Loucy (cell line): ENCODE data around the gene DNAH14.
A peak's percentile ranks its signal among the peaks of the same experiment; 100 is the strongest.

ENCODE experiments used
- H2AFZ ChIP-seq: fragments of 200-600 bp; sonication (generic); 2 replicates; pipeline ENCODE4 v1.6.0; 2016; ENCODE audit warnings: antibody characterized with exemption, mild to moderate bottlenecking, low read length, moderate library complexity
- H3F3A ChIP-seq: fragments of 200-600 bp; 2 replicates; pipeline ENCODE4 v1.6.0; 2016; ENCODE audit warnings: antibody characterized with exemption, low read depth, mild to moderate bottlenecking
- H3K27me3 ChIP-seq: fragments of 200-600 bp; sonication (generic); 2 replicates; pipeline ENCODE4 v1.6.1; 2014; ENCODE audit warnings: low read length, mild to moderate bottlenecking; ENCODE audit not compliant: insufficient read depth, poor library complexity, severe bottlenecking
- H3K36me3 ChIP-seq: fragments of 200-600 bp; sonication (generic); 2 replicates; pipeline ENCODE4 v1.6.1; 2016; ENCODE audit warnings: low read length; ENCODE audit not compliant: insufficient read depth
- H3K4me1 ChIP-seq: fragments of 200-600 bp; sonication (generic); 2 replicates; pipeline ENCODE4 v1.5.1; 2014; ENCODE audit warnings: low read length, mild to moderate bottlenecking; ENCODE audit not compliant: insufficient read depth, poor library complexity, severe bottlenecking
- H3K4me2 ChIP-seq: fragments of 200-600 bp; sonication (generic); 2 replicates; pipeline ENCODE4 v1.6.0; 2014; ENCODE audit warnings: antibody characterized with exemption, low read length, low read depth, mild to moderate bottlenecking; ENCODE audit not compliant: poor library complexity, severe bottlenecking
- H3K4me3 ChIP-seq: fragments of 200-600 bp; sonication (generic); 2 replicates; pipeline ENCODE4 v1.5.1; 2014; ENCODE audit warnings: low read length, mild to moderate bottlenecking, mixed read lengths; ENCODE audit not compliant: poor library complexity, severe bottlenecking
- H3K79me2 ChIP-seq: fragments of 200-600 bp; sonication (generic); 2 replicates; pipeline ENCODE4 v1.6.1; 2014; ENCODE audit warnings: low read length; ENCODE audit not compliant: insufficient read depth
- H3K9ac ChIP-seq: fragments of 200-600 bp; sonication (generic); 2 replicates; pipeline ENCODE4 v1.6.0; 2014; ENCODE audit warnings: mild to moderate bottlenecking, low read depth, low read length, moderate library complexity; ENCODE audit not compliant: poor library complexity, severe bottlenecking
- H3K9me2 ChIP-seq: fragments of 200-600 bp; sonication (generic); replicated peaks from 2 replicates; pipeline ENCODE4 v1.6.1; 2016; ENCODE audit warnings: low read depth, low read length, mixed read lengths
- H3K9me3 ChIP-seq: fragments of 200-600 bp; sonication (generic); 2 replicates; pipeline ENCODE4 v1.6.1; 2014; ENCODE audit warnings: mild to moderate bottlenecking, antibody characterized with exemption, low read length, low read depth; ENCODE audit not compliant: insufficient read depth
- H4K20me1 ChIP-seq: fragments of 200-600 bp; sonication (generic); 2 replicates; pipeline ENCODE4 v1.6.0; 2014; ENCODE audit warnings: antibody characterized with exemption, low read length, mild to moderate bottlenecking; ENCODE audit not compliant: insufficient read depth, poor library complexity, severe bottlenecking
- EZH2phosphoT487 ChIP-seq: fragments of 200-600 bp; IDR thresholded peaks from 2 replicates; pipeline ENCODE4 v1.6.1; 2018; ENCODE audit warnings: antibody characterized with exemption, mild to moderate bottlenecking, moderate library complexity, borderline replicate concordance
- TF ChIP-seq, protein P1 (sequence below): fragments of 200-600 bp; sonication (generic); conservative IDR thresholded peaks from 2 replicates; pipeline ENCODE4 v1.5.1; 2014; ENCODE audit warnings: mild to moderate bottlenecking, antibody characterized with exemption, low read length

DNAH14 gene

DNA sequence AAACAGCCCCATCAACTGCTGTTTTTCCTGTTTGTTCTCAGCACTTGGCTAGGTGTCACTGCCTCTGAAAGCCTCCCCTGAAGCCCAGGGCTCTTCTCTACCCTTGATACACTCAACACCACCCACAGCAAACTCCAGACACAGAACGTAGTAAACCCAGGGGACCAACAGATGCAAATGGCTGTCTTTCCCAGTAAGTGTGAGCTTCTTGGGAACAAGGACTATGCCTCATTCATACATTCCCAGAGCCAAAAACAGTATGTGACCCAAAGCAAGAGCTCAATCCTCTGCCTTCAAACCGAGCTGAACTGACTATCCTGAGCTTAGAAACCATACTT lies 494.0 kb downstream of the DNAH14 start:
- Histone ChIP-seq H2AFZ (no peak overlapping the region), H4K20me1 (peaks cover 85% of the 10 kb centered on the region), H3K4me2 (peak overlapping the region; percentile 99), H3K27me3 (peaks cover 7% of the 10 kb centered on the region), H3K36me3 (peaks cover 40% of the 10 kb centered on the region), H3K9me3 (no peaks in the 10 kb centered on the region), H3K9me2 (no peaks in the 10 kb centered on the region), H3F3A (peaks cover 6% of the 10 kb centered on the region), H3K79me2 (peaks cover 94% of the 10 kb centered on the region), H3K4me3 (peak overlapping the region; percentile 85), H3K4me1 (peaks cover 60% of the 10 kb centered on the region), H3K9ac (peak overlapping the region; percentile 83)
- TF ChIP-seq, protein P1, sequence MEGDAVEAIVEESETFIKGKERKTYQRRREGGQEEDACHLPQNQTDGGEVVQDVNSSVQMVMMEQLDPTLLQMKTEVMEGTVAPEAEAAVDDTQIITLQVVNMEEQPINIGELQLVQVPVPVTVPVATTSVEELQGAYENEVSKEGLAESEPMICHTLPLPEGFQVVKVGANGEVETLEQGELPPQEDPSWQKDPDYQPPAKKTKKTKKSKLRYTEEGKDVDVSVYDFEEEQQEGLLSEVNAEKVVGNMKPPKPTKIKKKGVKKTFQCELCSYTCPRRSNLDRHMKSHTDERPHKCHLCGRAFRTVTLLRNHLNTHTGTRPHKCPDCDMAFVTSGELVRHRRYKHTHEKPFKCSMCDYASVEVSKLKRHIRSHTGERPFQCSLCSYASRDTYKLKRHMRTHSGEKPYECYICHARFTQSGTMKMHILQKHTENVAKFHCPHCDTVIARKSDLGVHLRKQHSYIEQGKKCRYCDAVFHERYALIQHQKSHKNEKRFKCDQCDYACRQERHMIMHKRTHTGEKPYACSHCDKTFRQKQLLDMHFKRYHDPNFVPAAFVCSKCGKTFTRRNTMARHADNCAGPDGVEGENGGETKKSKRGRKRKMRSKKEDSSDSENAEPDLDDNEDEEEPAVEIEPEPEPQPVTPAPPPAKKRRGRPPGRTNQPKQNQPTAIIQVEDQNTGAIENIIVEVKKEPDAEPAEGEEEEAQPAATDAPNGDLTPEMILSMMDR, result no peak
- no peak for TF ChIP-seq EZH2phosphoT487

DNA sequence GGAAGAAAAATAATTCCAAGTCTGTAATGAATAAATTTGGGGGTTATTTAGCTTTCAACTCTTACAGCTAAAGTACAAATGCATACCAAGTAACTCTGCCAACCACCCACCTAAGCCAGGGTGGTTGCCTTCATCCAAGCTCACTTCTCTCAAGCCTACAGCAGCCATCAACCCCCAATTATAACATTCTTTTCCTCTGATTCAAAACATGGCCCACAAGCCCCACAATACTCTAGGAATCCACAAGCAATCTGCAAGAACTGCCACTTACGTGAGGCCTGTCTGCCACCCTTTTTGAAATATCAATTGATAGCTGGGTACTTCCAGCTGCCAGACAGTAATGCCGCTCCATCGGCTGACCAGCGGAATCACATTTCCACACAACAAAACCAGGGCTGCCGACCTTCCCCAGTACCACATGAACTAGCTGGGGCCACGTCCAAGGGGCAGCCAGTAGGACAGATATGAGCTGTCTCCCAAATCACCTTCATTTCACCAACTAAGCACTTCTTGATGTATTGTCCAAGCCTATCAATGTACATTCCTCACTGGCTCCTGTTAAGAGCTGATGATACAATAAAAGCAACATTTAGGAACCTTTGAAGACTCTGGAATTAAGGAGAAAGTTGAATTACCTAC lies 495.2 kb downstream of the DNAH14 start:
- H3K4me3 ChIP-seq, result peak overlapping the region; percentile 85

DNA sequence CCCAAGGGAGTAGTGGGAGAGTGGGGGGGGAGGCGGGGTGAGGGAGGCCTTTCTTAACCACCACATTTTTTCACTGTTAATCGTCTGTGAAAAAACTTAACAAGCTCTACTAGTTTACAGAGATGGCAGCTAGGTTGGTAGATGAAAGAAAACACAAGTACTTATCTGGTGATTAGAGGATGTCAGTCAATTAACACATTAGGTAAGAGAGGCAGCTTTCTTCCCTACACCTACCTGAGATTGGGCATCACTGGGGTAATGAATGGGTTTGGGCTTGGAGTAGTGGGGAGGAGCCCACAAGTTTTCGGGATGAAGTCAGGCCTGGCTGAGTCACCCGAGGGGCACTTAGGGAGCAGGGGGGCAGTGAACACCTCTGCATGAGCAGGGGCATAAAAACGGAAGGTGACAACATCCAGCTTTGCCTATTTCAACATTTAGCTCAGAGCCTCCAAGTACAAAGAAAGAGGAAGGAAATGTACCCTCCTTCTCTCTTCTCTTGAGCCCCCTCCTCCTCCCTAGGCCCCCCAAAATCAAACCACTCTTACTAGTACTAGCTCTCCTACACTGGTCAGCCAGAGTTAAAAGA lies 495.8 kb downstream of the DNAH14 start:
- Histone ChIP-seq H4K20me1 (peaks cover 67% of the 10 kb centered on the region), H3K4me3 (peak overlapping the region; percentile 85), H3K9me2 (no peaks in the 10 kb centered on the region), H3F3A (peaks cover 5% of the 10 kb centered on the region; the same call in 1 of the 2 replicates), H3K4me1 (peaks cover 58% of the 10 kb centered on the region), H3K79me2 (peaks cover 76% of the 10 kb centered on the region), H2AFZ (no peak overlapping the region), H3K27me3 (peaks cover 7% of the 10 kb centered on the region), H3K4me2 (peak overlapping the region; percentile 99), H3K9me3 (no peaks in the 10 kb centered on the region), H3K9ac (peak overlapping the region; percentile 83), H3K36me3 (peaks cover 22% of the 10 kb centered on the region; the same call in 1 of the 2 replicates)
- TF ChIP-seq, protein P1, result no peak
- no peak for TF ChIP-seq EZH2phosphoT487

More for the DNA sequence above, 495.2 kb downstream of the DNAH14 start:
- Histone ChIP-seq H2AFZ (no peak overlapping the region), H3K79me2 (peaks cover 82% of the 10 kb centered on the region), H3K36me3 (peaks cover 28% of the 10 kb centered on the region), H3K4me1 (peaks cover 62% of the 10 kb centered on the region), H3K9me2 (no peaks in the 10 kb centered on the region), H4K20me1 (peaks cover 73% of the 10 kb centered on the region), H3K27me3 (peaks cover 7% of the 10 kb centered on the region), H3K9ac (peak overlapping the region; percentile 83), H3K9me3 (no peaks in the 10 kb centered on the region), H3F3A (peaks cover 6% of the 10 kb centered on the region), H3K4me2 (peak overlapping the region; percentile 99)
- TF ChIP-seq EZH2phosphoT487, result no peak
- TF ChIP-seq, protein P1, result no peak
